ENCODE measurements around the gene ADAMTS2. TPM values are rescaled to one million over a fixed set of nuclear protein-coding genes. Genes with fewer than 3 reads are reported as not detected.
A peak's percentile ranks its signal among the peaks of the same experiment; 100 is the strongest.

The ADAMTS2 gene
- total and polyA plus RNA-seq, 2 donors from 2014 or later, result 2.0 to 13.6 TPM

DNA sequence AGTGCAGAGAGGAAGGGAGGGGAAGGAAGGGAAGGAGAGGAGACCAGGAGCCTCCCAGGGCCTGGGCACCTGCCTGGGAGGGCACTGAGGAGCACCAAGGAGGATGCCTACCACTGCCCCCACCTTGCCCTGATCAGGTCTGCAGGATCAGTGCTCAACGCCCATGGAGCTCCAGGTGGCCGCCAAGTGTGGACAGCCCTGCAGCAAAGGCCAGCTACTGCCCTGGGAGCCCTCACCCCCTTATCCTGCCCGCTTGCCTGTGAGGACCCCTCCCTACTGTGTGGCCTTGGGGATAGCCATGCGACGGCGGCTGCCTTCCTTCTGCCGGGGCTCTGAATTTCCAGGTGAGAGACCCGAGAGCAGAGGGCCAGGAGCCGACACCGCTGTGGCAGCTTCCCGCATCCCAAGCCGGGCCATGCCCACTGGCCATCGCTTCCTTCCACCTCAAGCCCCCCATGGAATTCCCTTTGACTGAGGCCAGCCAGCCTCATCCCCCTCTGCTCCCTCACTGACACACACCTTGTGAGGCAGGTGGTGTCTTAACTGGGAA, 12.4 kb downstream of the ADAMTS2 start:
- TF ChIP-seq, protein P1, sequence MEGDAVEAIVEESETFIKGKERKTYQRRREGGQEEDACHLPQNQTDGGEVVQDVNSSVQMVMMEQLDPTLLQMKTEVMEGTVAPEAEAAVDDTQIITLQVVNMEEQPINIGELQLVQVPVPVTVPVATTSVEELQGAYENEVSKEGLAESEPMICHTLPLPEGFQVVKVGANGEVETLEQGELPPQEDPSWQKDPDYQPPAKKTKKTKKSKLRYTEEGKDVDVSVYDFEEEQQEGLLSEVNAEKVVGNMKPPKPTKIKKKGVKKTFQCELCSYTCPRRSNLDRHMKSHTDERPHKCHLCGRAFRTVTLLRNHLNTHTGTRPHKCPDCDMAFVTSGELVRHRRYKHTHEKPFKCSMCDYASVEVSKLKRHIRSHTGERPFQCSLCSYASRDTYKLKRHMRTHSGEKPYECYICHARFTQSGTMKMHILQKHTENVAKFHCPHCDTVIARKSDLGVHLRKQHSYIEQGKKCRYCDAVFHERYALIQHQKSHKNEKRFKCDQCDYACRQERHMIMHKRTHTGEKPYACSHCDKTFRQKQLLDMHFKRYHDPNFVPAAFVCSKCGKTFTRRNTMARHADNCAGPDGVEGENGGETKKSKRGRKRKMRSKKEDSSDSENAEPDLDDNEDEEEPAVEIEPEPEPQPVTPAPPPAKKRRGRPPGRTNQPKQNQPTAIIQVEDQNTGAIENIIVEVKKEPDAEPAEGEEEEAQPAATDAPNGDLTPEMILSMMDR (IDR thresholded peaks at IDR 0.05; ENCODE audit: borderline replicate concordance, extremely low read depth, insufficient read depth), result no peak
- no peak overlapping the region for H3K27ac ChIP-seq (ENCODE audit: low read depth in 2 of 2, low read length in 2 of 2)
- no peaks in the 10 kb centered on the region for H3K36me3 ChIP-seq (ENCODE audit: control insufficient read depth in 2 of 3, insufficient read depth in 3 of 3, low read length in 3 of 3)
- H3K9ac ChIP-seq (ENCODE audit: low read length in 3 of 3), result no peak overlapping the region
- peak in 1 of 5 donors; percentile 60 for DNase-seq
- no peaks in the 10 kb centered on the region for H3K4me1 ChIP-seq (ENCODE audit: control insufficient read depth in 2 of 3, insufficient read depth in 2 of 3, low read depth in 1 of 3, low read length in 3 of 3)
- intact Hi-C loops (cut with DNase I), result no loop called here
- H3K4me3 ChIP-seq (ENCODE audit: low read length in 3 of 3), result no peak overlapping the region
- no peaks in the 10 kb centered on the region for H3K9me3 ChIP-seq (ENCODE audit: control insufficient read depth in 2 of 3, insufficient read depth in 1 of 3, low read length in 3 of 3)
- no peak for FAIRE-seq
- no peaks in the 10 kb centered on the region for H3K27me3 ChIP-seq (ENCODE audit: control insufficient read depth, insufficient read depth, low read length)

DNA sequence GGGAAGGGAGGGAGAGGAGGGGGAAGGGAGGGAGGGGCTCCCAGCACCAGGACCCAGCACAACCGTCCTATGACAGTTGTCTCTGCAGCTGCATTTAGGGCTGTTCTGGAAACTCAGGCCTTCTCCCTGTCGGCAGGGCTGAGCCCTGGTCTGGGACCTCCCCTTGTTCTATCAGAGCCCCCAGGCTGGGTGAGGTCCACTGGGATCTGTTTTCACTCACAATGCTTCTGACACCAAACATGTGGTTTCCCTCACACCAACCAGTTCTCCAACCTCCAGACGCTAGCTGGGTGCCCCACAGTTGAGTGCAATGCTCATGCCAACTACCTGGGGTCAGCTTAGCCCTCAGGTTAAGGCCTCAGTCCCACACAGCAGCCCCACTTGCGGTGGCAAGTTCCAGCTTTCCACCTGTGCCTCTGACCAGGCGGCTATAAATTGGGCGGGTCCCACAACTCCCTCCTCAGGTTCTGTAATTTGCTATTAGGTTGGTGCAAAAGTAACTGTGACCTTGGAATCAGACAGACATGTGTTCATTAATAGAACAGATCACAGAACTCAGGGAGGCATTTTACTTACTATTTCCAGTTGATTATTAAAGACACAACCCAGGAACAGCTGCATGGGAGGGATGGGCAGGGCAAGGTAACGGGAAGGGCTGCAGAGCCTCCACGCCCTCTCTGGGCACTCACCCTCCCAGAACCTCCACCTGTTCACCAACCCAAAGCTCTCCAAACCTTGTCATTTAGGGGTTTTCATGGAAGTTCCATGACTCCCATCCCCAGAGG, 13.5 kb downstream of the ADAMTS2 start:
- TF ChIP-seq, protein P1 (IDR thresholded peaks at IDR 0.05; ENCODE audit: borderline replicate concordance, extremely low read depth, insufficient read depth), result no peak
- Histone ChIP-seq H3K9me3 (ENCODE audit: control insufficient read depth in 2 of 3, insufficient read depth in 1 of 3, low read length in 3 of 3) (no peaks in the 10 kb centered on the region), H3K4me3 (ENCODE audit: low read length in 3 of 3) (no peak overlapping the region), H3K27ac (ENCODE audit: low read depth in 2 of 2, low read length in 2 of 2) (no peak overlapping the region), H3K36me3 (ENCODE audit: control insufficient read depth in 2 of 3, insufficient read depth in 3 of 3, low read length in 3 of 3) (no peaks in the 10 kb centered on the region), H3K4me1 (ENCODE audit: control insufficient read depth in 2 of 3, insufficient read depth in 2 of 3, low read depth in 1 of 3, low read length in 3 of 3) (no peaks in the 10 kb centered on the region), H3K9ac (ENCODE audit: low read length in 3 of 3) (no peak overlapping the region), H3K27me3 (ENCODE audit: control insufficient read depth, insufficient read depth, low read length) (no peaks in the 10 kb centered on the region)
- DNase-seq (peak in 1 of 5 donors; percentile 14), FAIRE-seq (no peak)
- intact Hi-C loops (cut with DNase I), result no loop called here

GRCh38 chr5:179330186-179330900, 14.9 kb downstream of the ADAMTS2 start:
- Histone ChIP-seq H3K27me3 (ENCODE audit: control insufficient read depth, insufficient read depth, low read length) (no peaks in the 10 kb centered on the region), H3K27ac (ENCODE audit: low read depth in 2 of 2, low read length in 2 of 2) (no peak overlapping the region), H3K4me1 (ENCODE audit: control insufficient read depth in 2 of 3, insufficient read depth in 2 of 3, low read depth in 1 of 3, low read length in 3 of 3) (no peaks in the 10 kb centered on the region), H3K9me3 (ENCODE audit: control insufficient read depth in 2 of 3, insufficient read depth in 1 of 3, low read length in 3 of 3) (no peaks in the 10 kb centered on the region), H3K4me3 (ENCODE audit: low read length in 3 of 3) (no peak overlapping the region), H3K9ac (ENCODE audit: low read length in 3 of 3) (no peak overlapping the region), H3K36me3 (ENCODE audit: control insufficient read depth in 2 of 3, insufficient read depth in 3 of 3, low read length in 3 of 3) (no peaks in the 10 kb centered on the region)
- FAIRE-seq (no peak), DNase-seq (peak in 1 of 5 donors; percentile 48)
- TF ChIP-seq, protein P1 (IDR thresholded peaks at IDR 0.05; ENCODE audit: borderline replicate concordance, extremely low read depth, insufficient read depth), result no peak
- intact Hi-C loops (cut with DNase I), result no loop called here

Data from kidney (tissue), 14 donors.